ENCODE data around the gene TRIP12. TPM values are rescaled to one million over a fixed set of nuclear protein-coding genes. Genes with fewer than 3 reads are reported as not detected.

The TRIP12 gene
- total RNA-seq, 2 donors from 2014 or later, result 182 to 289 TPM

DNA sequence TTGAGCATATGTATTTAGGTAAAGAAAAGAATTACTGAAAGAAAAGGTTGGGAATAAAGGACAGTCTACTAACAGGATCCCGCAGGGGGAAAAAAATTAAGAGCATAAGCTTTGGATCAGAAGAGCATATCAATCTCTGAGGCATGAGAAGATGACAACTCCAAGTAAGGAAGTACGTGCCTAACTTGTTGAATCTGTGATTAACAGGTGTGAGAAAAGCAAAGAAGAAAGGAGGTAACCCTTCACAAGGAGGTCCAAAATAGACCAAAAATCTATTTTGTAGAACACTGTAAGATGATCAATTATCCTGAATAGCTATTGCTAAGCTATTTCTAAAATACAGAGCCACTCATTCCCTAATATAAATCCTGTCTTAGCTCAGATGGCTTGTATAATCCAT is 32.8 kb downstream of the TRIP12 start:
- no peak for DNase-seq (ENCODE audit: low spot score)
- no peaks in the 10 kb centered on the region for H3K36me3 ChIP-seq
- no peaks in the 10 kb centered on the region for H3K9me3 ChIP-seq
- TF ChIP-seq POLR2A (IDR thresholded peaks at IDR 0.05), result no peak
- no peak for TF ChIP-seq CTCF (IDR thresholded peaks at IDR 0.05)
- H3K27ac ChIP-seq, result no peak overlapping the region
- no peak overlapping the region for H3K4me3 ChIP-seq
- intact Hi-C loops (cut with DNase I), result no loop called here
- no peaks in the 10 kb centered on the region for H3K27me3 ChIP-seq (replicated peaks; ENCODE audit: insufficient read depth)
- 91% methylated on average over 2 of the region's 2 CpGs for WGBS
- H3K4me1 ChIP-seq (replicated peaks), result no peaks in the 10 kb centered on the region

DNA sequence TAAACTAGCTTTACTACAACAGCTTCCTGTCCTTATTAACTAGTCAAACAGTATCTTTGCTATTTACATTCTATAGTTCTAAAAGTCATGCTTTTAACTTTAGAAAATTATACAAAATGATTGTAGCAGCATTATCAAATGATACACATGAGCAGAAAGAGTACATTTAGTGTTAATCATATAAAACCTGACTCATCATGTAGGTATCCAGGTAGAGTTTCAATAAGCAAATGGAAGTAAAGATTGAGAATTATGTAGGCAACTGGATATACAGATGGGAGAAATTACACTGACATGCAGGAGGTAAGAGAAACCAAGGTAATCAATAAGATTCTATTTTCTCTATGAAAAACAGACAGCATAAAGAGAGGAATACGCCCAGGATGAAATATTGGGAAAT is 33.8 kb downstream of the TRIP12 start:
- 87% methylated on average over 1 of the region's 1 CpG for WGBS
- intact Hi-C loops (cut with DNase I), result no loop called here
- no peaks in the 10 kb centered on the region for H3K4me1 ChIP-seq (replicated peaks)
- no peaks in the 10 kb centered on the region for H3K27me3 ChIP-seq (replicated peaks; ENCODE audit: insufficient read depth)
- no peak for DNase-seq (ENCODE audit: low spot score)
- no peaks in the 10 kb centered on the region for H3K9me3 ChIP-seq
- no peak overlapping the region for H3K4me3 ChIP-seq
- no peak overlapping the region for H3K27ac ChIP-seq
- no peaks in the 10 kb centered on the region for H3K36me3 ChIP-seq
- TF ChIP-seq POLR2AphosphoS5 (IDR thresholded peaks at IDR 0.05) (no peak), CTCF (IDR thresholded peaks at IDR 0.05) (no peak), POLR2A (IDR thresholded peaks at IDR 0.05) (no peak)

GRCh38 chr2:229887441-229887840 is 34.4 kb downstream of the TRIP12 start:
- intact Hi-C loops (cut with DNase I), result no loop called here
- H3K27me3 ChIP-seq (replicated peaks; ENCODE audit: insufficient read depth), result no peaks in the 10 kb centered on the region
- no peak overlapping the region for H3K4me3 ChIP-seq
- H3K9me3 ChIP-seq, result no peaks in the 10 kb centered on the region
- no peak overlapping the region for H3K27ac ChIP-seq
- no peak for DNase-seq (ENCODE audit: low spot score)
- H3K36me3 ChIP-seq, result no peaks in the 10 kb centered on the region
- H3K4me1 ChIP-seq (replicated peaks), result no peaks in the 10 kb centered on the region
- TF ChIP-seq POLR2A (IDR thresholded peaks at IDR 0.05) (no peak), POLR2AphosphoS5 (IDR thresholded peaks at IDR 0.05) (no peak), CTCF (IDR thresholded peaks at IDR 0.05) (no peak)
- 57% methylated on average over 1 of the region's 1 CpG for WGBS

- no peak for DNase-seq (ENCODE audit: low spot score)
- TF ChIP-seq POLR2AphosphoS5 (IDR thresholded peaks at IDR 0.05) (no peak), POLR2A (IDR thresholded peaks at IDR 0.05) (no peak), CTCF (IDR thresholded peaks at IDR 0.05) (no peak)
- Histone ChIP-seq H3K27ac (no peak overlapping the region), H3K36me3 (no peaks in the 10 kb centered on the region), H3K4me1 (replicated peaks) (no peaks in the 10 kb centered on the region), H3K9me3 (no peaks in the 10 kb centered on the region), H3K4me3 (no peak overlapping the region), H3K27me3 (replicated peaks; ENCODE audit: insufficient read depth) (no peaks in the 10 kb centered on the region)
- 79% methylated on average over 5 of the region's 5 CpGs for WGBS
- intact Hi-C loops (cut with DNase I), result no loop called here
Observed at GRCh38 chr2:229884775-229885699, 36.8 kb downstream of the TRIP12 start.

DNA sequence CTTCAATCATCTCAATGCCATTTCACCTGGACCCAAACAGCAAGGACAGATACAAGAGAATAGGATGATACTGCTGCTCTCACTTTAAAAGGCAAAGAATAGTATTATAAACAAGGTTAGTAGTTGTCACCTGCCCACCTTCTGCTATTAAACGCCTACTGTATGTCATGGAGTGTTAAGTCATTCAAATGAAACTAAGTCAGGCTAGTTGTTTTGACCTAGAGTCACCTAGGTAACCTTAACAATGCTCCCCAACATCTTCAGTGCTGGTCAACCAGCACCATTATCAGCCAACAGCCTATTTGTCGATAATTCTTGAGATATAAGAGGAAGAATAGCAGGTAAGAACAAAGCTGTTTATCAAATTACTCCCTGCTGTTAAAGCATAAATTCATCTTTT is 39.2 kb downstream of the TRIP12 start:
- Histone ChIP-seq H3K4me3 (no peak overlapping the region), H3K4me1 (replicated peaks) (no peaks in the 10 kb centered on the region), H3K9me3 (no peaks in the 10 kb centered on the region), H3K36me3 (no peaks in the 10 kb centered on the region), H3K27me3 (replicated peaks; ENCODE audit: insufficient read depth) (no peaks in the 10 kb centered on the region), H3K27ac (no peak overlapping the region)
- DNase-seq (ENCODE audit: low spot score), result no peak
- 86% methylated on average over 2 of the region's 2 CpGs for WGBS
- TF ChIP-seq POLR2AphosphoS5 (IDR thresholded peaks at IDR 0.05) (no peak), CTCF (IDR thresholded peaks at IDR 0.05) (no peak), POLR2A (IDR thresholded peaks at IDR 0.05) (no peak)
- intact Hi-C loops (cut with DNase I), result no loop called here

Measured in prostate gland (tissue), 2 donors.